ENCODE results near the gene EXOC2. TPM values are rescaled to one million over a fixed set of nuclear protein-coding genes. Genes with fewer than 3 reads are reported as not detected.

Gene EXOC2
- total RNA-seq, 1 experiment from 2014 or later, result 45.7 TPM

DNA sequence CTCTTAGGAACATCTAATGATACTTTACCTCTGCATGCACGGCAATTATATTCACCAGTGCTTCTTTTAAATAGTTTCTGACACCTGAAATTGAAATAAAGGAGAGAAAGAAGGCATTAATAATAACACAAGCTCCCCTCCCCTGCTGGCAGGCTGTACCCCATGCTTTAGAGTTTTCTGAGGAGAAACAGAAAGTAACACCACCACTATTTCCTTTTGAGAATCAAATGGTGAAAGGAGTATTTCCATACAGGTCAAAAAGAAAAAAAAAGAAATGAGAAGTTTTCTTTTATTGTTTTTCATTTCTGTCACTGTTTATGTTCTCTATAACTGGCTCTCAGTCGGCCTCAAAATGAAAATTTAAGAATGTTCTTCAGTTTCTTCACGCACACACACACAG, 193.3 kb downstream of the EXOC2 start (continued):
- no peak for TF ChIP-seq CDX4 (CRISPR knock-in tag; IDR thresholded peaks at IDR 0.05; ENCODE audit: borderline replicate concordance)

DNA sequence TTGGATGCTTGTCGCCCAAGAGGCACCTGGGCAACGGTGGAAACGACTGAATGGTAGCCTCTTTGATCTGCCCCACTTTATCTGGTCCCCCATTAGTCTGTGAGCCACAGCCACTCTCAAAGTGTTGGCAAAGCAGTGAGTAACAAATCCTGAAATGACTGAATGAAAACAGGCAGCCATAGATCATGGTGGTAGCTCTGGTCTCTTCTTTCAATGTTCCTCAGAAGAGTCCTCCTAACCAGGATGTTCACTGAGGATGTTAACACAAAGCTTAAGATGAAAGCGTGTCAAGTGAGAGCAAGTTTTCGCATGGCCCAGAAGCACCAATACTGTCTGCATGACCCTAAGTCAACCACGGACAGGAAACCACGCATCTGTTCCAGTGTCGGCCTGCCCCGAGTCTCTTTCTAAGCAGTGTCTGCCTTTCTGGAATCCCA, 194.1 kb downstream of the EXOC2 start:
- CTCF ChIA-PET, result no interaction called here
- Mint-ChIP-seq H3K9me3 (no peaks in the 10 kb centered on the region), H3K27ac (no peak overlapping the region), H3K4me3 (no peak overlapping the region), H3K4me1 (0 out of 2 replicates have a peak, but pooled peaks cover 5% of the 10 kb centered on the region), H3K27me3 (ENCODE audit: low read depth) (no peaks in the 10 kb centered on the region), H3K36me3 (peaks cover 34% of the 10 kb centered on the region)
- POLR2A ChIA-PET, result no interaction called here
- ATAC-seq (no peak), DNase-seq (ENCODE audit: low spot score) (no peak)
- TF ChIP-seq ZNF423 (CRISPR knock-in tag; IDR thresholded peaks at IDR 0.05) (no peak), FOXK1 (CRISPR knock-in tag; IDR thresholded peaks at IDR 0.05) (no peak), PRRX2 (CRISPR knock-in tag; IDR thresholded peaks at IDR 0.05) (no peak), SP1 (CRISPR knock-in tag; conservative IDR thresholded peaks at IDR 0.05) (no peak), JUN (CRISPR knock-in tag; IDR thresholded peaks at IDR 0.05) (no peak), CREM (CRISPR knock-in tag; IDR thresholded peaks at IDR 0.05) (no peak)
- TF ChIP-seq, protein P1, sequence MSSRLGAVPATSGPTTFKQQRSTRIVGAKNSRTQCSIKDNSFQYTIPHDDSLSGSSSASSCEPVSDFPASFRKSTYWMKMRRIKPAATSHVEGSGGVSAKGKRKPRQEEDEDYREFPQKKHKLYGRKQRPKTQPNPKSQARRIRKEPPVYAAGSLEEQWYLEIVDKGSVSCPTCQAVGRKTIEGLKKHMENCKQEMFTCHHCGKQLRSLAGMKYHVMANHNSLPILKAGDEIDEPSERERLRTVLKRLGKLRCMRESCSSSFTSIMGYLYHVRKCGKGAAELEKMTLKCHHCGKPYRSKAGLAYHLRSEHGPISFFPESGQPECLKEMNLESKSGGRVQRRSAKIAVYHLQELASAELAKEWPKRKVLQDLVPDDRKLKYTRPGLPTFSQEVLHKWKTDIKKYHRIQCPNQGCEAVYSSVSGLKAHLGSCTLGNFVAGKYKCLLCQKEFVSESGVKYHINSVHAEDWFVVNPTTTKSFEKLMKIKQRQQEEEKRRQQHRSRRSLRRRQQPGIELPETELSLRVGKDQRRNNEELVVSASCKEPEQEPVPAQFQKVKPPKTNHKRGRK (CRISPR knock-in tag; IDR thresholded peaks at IDR 0.05; ENCODE audit: borderline replicate concordance), result no peak

- Mint-ChIP-seq H3K9me3 (peaks cover 4% of the 10 kb centered on the region), H3K27ac (no peak overlapping the region), H3K27me3 (ENCODE audit: low read depth) (no peaks in the 10 kb centered on the region), H3K4me1 (0 out of 2 replicates have a peak, but pooled peaks cover 3% of the 10 kb centered on the region), H3K36me3 (peaks cover 48% of the 10 kb centered on the region), H3K4me3 (no peak overlapping the region)
- no peak for DNase-seq (ENCODE audit: low spot score)
- CTCF ChIA-PET, result no interaction called here
- ATAC-seq, result no peak
- POLR2A ChIA-PET, result no interaction called here
- TF ChIP-seq TP53 (CRISPR knock-in tag; IDR thresholded peaks at IDR 0.05), result no peak
- TF ChIP-seq, protein P2, sequence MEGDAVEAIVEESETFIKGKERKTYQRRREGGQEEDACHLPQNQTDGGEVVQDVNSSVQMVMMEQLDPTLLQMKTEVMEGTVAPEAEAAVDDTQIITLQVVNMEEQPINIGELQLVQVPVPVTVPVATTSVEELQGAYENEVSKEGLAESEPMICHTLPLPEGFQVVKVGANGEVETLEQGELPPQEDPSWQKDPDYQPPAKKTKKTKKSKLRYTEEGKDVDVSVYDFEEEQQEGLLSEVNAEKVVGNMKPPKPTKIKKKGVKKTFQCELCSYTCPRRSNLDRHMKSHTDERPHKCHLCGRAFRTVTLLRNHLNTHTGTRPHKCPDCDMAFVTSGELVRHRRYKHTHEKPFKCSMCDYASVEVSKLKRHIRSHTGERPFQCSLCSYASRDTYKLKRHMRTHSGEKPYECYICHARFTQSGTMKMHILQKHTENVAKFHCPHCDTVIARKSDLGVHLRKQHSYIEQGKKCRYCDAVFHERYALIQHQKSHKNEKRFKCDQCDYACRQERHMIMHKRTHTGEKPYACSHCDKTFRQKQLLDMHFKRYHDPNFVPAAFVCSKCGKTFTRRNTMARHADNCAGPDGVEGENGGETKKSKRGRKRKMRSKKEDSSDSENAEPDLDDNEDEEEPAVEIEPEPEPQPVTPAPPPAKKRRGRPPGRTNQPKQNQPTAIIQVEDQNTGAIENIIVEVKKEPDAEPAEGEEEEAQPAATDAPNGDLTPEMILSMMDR (IDR thresholded peaks at IDR 0.05), result no peak
- TF ChIP-seq, protein P3, sequence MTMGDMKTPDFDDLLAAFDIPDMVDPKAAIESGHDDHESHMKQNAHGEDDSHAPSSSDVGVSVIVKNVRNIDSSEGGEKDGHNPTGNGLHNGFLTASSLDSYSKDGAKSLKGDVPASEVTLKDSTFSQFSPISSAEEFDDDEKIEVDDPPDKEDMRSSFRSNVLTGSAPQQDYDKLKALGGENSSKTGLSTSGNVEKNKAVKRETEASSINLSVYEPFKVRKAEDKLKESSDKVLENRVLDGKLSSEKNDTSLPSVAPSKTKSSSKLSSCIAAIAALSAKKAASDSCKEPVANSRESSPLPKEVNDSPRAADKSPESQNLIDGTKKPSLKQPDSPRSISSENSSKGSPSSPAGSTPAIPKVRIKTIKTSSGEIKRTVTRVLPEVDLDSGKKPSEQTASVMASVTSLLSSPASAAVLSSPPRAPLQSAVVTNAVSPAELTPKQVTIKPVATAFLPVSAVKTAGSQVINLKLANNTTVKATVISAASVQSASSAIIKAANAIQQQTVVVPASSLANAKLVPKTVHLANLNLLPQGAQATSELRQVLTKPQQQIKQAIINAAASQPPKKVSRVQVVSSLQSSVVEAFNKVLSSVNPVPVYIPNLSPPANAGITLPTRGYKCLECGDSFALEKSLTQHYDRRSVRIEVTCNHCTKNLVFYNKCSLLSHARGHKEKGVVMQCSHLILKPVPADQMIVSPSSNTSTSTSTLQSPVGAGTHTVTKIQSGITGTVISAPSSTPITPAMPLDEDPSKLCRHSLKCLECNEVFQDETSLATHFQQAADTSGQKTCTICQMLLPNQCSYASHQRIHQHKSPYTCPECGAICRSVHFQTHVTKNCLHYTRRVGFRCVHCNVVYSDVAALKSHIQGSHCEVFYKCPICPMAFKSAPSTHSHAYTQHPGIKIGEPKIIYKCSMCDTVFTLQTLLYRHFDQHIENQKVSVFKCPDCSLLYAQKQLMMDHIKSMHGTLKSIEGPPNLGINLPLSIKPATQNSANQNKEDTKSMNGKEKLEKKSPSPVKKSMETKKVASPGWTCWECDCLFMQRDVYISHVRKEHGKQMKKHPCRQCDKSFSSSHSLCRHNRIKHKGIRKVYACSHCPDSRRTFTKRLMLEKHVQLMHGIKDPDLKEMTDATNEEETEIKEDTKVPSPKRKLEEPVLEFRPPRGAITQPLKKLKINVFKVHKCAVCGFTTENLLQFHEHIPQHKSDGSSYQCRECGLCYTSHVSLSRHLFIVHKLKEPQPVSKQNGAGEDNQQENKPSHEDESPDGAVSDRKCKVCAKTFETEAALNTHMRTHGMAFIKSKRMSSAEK (CRISPR knock-in tag; IDR thresholded peaks at IDR 0.05; ENCODE audit: borderline replicate concordance), result no peak
- no peak for TF ChIP-seq ZNF263 (CRISPR knock-in tag; IDR thresholded peaks at IDR 0.05; ENCODE audit: low read depth)
- no peak for TF ChIP-seq CREB1 (CRISPR knock-in tag; IDR thresholded peaks at IDR 0.05)
- TF ChIP-seq FOXK1 (CRISPR knock-in tag; IDR thresholded peaks at IDR 0.05), result no peak
- no peak for TF ChIP-seq ATF3 (CRISPR knock-in tag; conservative IDR thresholded peaks at IDR 0.05)
- TF ChIP-seq, protein P4, sequence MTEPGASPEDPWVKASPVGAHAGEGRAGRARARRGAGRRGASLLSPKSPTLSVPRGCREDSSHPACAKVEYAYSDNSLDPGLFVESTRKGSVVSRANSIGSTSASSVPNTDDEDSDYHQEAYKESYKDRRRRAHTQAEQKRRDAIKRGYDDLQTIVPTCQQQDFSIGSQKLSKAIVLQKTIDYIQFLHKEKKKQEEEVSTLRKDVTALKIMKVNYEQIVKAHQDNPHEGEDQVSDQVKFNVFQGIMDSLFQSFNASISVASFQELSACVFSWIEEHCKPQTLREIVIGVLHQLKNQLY (CRISPR knock-in tag; IDR thresholded peaks at IDR 0.05), result no peak
- TF ChIP-seq MAX (CRISPR knock-in tag; IDR thresholded peaks at IDR 0.05), result no peak
- no peak for TF ChIP-seq HMGXB4 (CRISPR knock-in tag; IDR thresholded peaks at IDR 0.05)
- TF ChIP-seq, protein P1 (CRISPR knock-in tag; IDR thresholded peaks at IDR 0.05; ENCODE audit: borderline replicate concordance), result no peak
- TF ChIP-seq, protein P5, sequence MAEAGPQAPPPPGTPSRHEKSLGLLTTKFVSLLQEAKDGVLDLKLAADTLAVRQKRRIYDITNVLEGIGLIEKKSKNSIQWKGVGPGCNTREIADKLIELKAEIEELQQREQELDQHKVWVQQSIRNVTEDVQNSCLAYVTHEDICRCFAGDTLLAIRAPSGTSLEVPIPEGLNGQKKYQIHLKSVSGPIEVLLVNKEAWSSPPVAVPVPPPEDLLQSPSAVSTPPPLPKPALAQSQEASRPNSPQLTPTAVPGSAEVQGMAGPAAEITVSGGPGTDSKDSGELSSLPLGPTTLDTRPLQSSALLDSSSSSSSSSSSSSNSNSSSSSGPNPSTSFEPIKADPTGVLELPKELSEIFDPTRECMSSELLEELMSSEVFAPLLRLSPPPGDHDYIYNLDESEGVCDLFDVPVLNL (CRISPR knock-in tag; IDR thresholded peaks at IDR 0.05; ENCODE audit: borderline replicate concordance, low read depth), result no peak
Measured at GRCh38 chr6:497258-497657, 195.7 kb downstream of the EXOC2 start.

Measured in WTC11 (cell line).